OCI-LY1 (cell line): Measurements from ENCODE around the gene PUM2.

ENCODE experiments used
- H2AFZ ChIP-seq: fragments of 200-600 bp; sonication (generic), shearing (Covaris generic); 2 replicates; pipeline ENCODE4 v1.6.0; 2014; ENCODE audit warnings: antibody characterized with exemption, mild to moderate bottlenecking, low read length
- H3F3A ChIP-seq: fragments of 200-600 bp; sonication (generic), shearing (Covaris generic); 2 replicates; pipeline ENCODE4 v1.6.0; 2014; ENCODE audit warnings: mild to moderate bottlenecking, antibody characterized with exemption, low read length, moderate library complexity; ENCODE audit not compliant: insufficient read depth
- H3K27ac ChIP-seq: fragments of 200-600 bp; sonication (generic); 2 replicates; pipeline ENCODE4 v1.5.1; 2014; ENCODE audit warnings: low read length, mixed run types, mild to moderate bottlenecking, low read depth; ENCODE audit not compliant: poor library complexity, severe bottlenecking
- H3K27me3 ChIP-seq: fragments of 200-600 bp; sonication (generic); 2 replicates; pipeline ENCODE4 v1.6.0; 2014; ENCODE audit warnings: antibody characterized with exemption, mild to moderate bottlenecking, low read length, moderate library complexity; ENCODE audit not compliant: insufficient read depth
- H3K36me3 ChIP-seq: fragments of 200-600 bp; sonication (generic); 2 replicates; pipeline ENCODE4 v1.6.1; 2014; ENCODE audit warnings: mild to moderate bottlenecking, antibody characterized with exemption, low read length, moderate library complexity, mixed read lengths; ENCODE audit not compliant: insufficient read depth
- H3K4me1 ChIP-seq: fragments of 200-600 bp; sonication (generic); 2 replicates; pipeline ENCODE4 v1.5.1; 2014; ENCODE audit warnings: mild to moderate bottlenecking, low read length, moderate library complexity; ENCODE audit not compliant: insufficient read depth, severe bottlenecking
- H3K4me2 ChIP-seq: fragments of 200-600 bp; sonication (generic), shearing (Covaris generic); 2 replicates; pipeline ENCODE4 v1.6.1; 2014; ENCODE audit warnings: low read length
- H3K4me3 ChIP-seq: fragments of 200-600 bp; sonication (generic); 2 replicates; pipeline ENCODE4 v1.5.1; 2014; ENCODE audit warnings: low read length, low read depth, mild to moderate bottlenecking, mixed read lengths; ENCODE audit not compliant: poor library complexity, severe bottlenecking
- H3K79me2 ChIP-seq: fragments of 200-600 bp; shearing (Covaris generic); 2 replicates; pipeline ENCODE4 v1.6.1; 2016; ENCODE audit warnings: mixed run types, low read length, mixed read lengths; ENCODE audit not compliant: insufficient read depth
- H3K9ac ChIP-seq: fragments of 200-600 bp; sonication (generic), shearing (Covaris generic); 2 replicates; pipeline ENCODE4 v1.6.1; 2014; ENCODE audit warnings: mild to moderate bottlenecking, low read length, mixed read lengths
- H3K9me2 ChIP-seq: fragments of 200-600 bp; sonication (generic), shearing (Covaris generic); 2 replicates; pipeline ENCODE4 v1.6.1; 2014; ENCODE audit warnings: low read depth, mild to moderate bottlenecking, low read length, mixed read lengths
- H3K9me3 ChIP-seq: fragments of 200-600 bp; shearing (Covaris generic); 2 replicates; pipeline ENCODE4 v1.6.1; 2014; ENCODE audit warnings: low read length, mixed read lengths
- H4K20me1 ChIP-seq: fragments of 200-600 bp; sonication (generic), shearing (Covaris generic); 2 replicates; pipeline ENCODE4 v1.6.0; 2016; ENCODE audit warnings: mild to moderate bottlenecking, low read length; ENCODE audit not compliant: insufficient read depth
- CTCF ChIP-seq: fragments of 200-600 bp; sonication (generic), shearing (Covaris generic); IDR thresholded peaks from 2 replicates; pipeline ENCODE4 v1.5.1; 2017; ENCODE audit warnings: mild to moderate bottlenecking, antibody characterized with exemption, low read length, moderate library complexity, mixed read lengths
- EZH2 ChIP-seq: fragments of 200-600 bp; sonication (generic), shearing (Covaris generic); IDR thresholded peaks from 2 replicates; pipeline ENCODE4 v1.8.0; 2017; ENCODE audit warnings: borderline replicate concordance, mixed run types, mild to moderate bottlenecking, antibody characterized with exemption, low read length, moderate library complexity, mixed read lengths

PUM2 gene

DNA sequence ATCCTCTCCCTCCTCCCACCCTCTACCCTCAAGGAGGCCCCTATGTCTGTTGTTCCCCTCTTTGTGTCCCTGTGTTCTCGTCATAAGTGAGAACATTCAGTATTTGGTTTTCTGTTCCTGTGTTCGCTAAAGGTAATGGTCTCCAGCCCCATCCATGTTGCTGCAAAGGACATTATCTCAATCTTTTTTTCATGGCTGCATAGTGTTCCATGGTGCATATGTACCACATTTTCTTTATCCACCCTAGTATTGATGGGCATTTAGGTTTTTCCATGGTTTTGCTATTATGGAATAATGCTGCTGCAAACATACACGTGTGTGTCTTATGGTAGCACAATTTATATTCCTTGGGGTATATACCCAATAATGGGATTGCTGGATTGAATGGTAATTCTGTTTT, 33.0 kb downstream of the PUM2 start:
- H4K20me1 ChIP-seq = no peaks in the 10 kb centered on the region

DNA sequence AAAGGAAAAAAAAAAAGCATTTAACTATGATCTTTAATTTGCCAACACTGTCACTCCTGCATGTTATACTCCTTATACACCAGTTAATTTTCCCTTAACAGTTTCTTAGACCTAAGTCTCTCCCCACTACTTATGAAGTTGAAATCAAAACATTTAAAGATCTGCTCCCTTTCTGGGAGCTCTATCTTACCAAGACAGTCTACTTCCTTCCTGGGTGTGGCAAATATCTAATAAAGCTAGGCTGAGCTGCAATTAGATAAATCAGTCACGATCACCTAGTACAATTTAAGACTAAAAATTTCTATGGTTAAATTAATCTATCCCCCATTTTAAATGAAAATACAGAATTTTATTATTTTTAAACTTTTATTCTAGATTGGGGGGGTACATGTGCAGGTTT, 33.4 kb downstream of the PUM2 start:
- Histone ChIP-seq H3K27ac (no peak overlapping the region), H3K9me2 (no peaks in the 10 kb centered on the region), H2AFZ (no peak overlapping the region), H3F3A (no peaks in the 10 kb centered on the region), H3K4me3 (no peak overlapping the region), H3K36me3 (peaks cover 86% of the 10 kb centered on the region), H3K9ac (no peak overlapping the region), H3K4me2 (no peak overlapping the region), H3K4me1 (no peaks in the 10 kb centered on the region), H3K9me3 (no peaks in the 10 kb centered on the region), H3K27me3 (no peaks in the 10 kb centered on the region), H4K20me1 (no peaks in the 10 kb centered on the region), H3K79me2 (peaks cover 22% of the 10 kb centered on the region)
- TF ChIP-seq CTCF = no peak
- TF ChIP-seq EZH2 = no peak

More for the DNA sequence above, 33.0 kb downstream of the PUM2 start:
- Histone ChIP-seq H3K9me3 (no peaks in the 10 kb centered on the region), H3K4me1 (no peaks in the 10 kb centered on the region), H3K79me2 (peaks cover 24% of the 10 kb centered on the region), H3K36me3 (peaks cover 85% of the 10 kb centered on the region), H3K4me2 (no peak overlapping the region), H3K9me2 (no peaks in the 10 kb centered on the region), H3F3A (no peaks in the 10 kb centered on the region), H3K27ac (no peak overlapping the region), H3K9ac (no peak overlapping the region), H2AFZ (no peak overlapping the region), H3K4me3 (no peak overlapping the region), H3K27me3 (no peaks in the 10 kb centered on the region)
- TF ChIP-seq EZH2 (no peak), CTCF (no peak)

DNA sequence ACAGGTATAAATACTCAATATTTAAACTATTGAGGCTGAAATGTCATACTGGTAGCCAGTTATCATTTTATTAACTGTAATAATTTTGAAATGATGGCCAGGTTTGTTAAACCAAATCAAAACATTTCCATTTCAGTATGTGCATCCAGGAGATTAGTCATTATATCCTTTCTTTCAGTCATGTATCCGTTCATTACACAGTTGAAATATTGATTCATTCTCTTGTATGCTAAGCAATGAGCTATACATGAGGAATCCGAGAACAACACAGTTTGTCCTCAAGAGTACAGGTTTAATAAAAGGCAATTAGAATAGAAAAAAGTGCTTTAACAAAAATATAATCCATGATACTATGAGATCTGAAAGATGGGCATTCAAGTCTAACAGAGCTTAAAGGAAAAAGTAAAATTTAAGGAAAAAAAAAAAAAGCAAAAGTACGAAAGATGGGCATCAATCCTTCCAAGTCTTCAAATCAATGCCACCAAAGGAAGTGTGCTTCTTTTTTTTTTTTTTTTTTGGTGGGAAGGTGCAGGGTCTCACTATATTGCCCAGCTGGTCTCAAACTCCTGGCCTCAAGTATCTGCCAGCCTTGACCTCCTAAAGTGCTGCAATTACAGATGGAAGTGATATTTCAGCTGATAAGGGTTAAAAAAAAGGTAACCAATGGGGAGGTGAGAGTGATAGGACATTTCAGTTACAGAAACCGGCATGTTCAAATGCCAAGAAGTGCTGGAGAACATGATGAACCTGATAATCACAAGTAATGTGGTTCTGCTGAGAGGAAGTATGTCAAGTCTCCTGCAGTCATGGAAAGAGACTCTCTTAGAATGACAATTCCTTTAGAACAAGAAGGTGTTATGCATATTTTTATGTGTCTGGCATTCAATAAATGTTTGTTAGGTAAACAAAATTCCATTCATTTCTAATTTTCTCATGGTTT, 35.8 kb downstream of the PUM2 start:
- Histone ChIP-seq H4K20me1 (no peaks in the 10 kb centered on the region), H3K4me3 (no peak overlapping the region), H3K27ac (no peak overlapping the region), H2AFZ (no peak overlapping the region), H3F3A (no peaks in the 10 kb centered on the region), H3K9me2 (no peaks in the 10 kb centered on the region), H3K9me3 (no peaks in the 10 kb centered on the region), H3K4me1 (no peaks in the 10 kb centered on the region), H3K36me3 (peaks cover 92% of the 10 kb centered on the region), H3K9ac (no peak overlapping the region), H3K4me2 (no peak overlapping the region), H3K27me3 (no peaks in the 10 kb centered on the region), H3K79me2 (peaks cover 4% of the 10 kb centered on the region; the same call in 1 of the 2 replicates)
- TF ChIP-seq EZH2 = no peak
- no peak for TF ChIP-seq CTCF
